ENCODE results near the gene EPHA2. TPM values are rescaled to one million over a fixed set of nuclear protein-coding genes. Genes with fewer than 3 reads are reported as not detected.
A peak's percentile ranks its signal among the peaks of the same experiment; 100 is the strongest.

EPHA2 gene
- total RNA-seq, 1 donor from 2014 or later: 144 TPM

DNA sequence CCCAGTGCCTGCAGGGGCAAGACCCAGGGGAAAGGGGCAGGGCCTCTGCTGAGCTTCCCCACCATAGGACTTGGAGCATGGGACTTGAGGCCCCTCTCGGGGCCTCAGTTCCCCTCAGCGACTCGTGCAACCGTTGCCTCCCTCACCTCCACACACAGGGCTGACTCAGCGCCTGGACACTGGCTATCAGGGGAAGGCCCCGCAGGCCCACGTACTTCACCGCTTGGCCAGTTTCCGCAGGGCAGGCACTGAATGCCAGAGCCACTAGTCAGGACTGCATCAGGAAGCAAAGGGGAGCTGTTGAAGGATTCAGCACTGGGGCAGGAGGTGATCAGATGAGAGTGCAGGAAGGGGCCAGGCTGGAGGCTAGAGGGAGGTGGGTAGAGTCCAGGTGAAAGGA is 66.9 kb downstream of the EPHA2 start:
- DNase-seq (ENCODE audit: low read depth) (peak; percentile 60), FAIRE-seq (no peak)
- Histone ChIP-seq H3K36me3 (ENCODE audit: control insufficient read depth, insufficient read depth, low read length) (no peaks in the 10 kb centered on the region), H3K27me3 (ENCODE audit: control insufficient read depth, insufficient read depth, low read length) (no peaks in the 10 kb centered on the region), H3K4me3 (ENCODE audit: low read depth, low read length) (no peak overlapping the region)
- no peak for TF ChIP-seq CTCF (IDR thresholded peaks at IDR 0.05; ENCODE audit: insufficient read depth, low read length, severe bottlenecking)

DNA sequence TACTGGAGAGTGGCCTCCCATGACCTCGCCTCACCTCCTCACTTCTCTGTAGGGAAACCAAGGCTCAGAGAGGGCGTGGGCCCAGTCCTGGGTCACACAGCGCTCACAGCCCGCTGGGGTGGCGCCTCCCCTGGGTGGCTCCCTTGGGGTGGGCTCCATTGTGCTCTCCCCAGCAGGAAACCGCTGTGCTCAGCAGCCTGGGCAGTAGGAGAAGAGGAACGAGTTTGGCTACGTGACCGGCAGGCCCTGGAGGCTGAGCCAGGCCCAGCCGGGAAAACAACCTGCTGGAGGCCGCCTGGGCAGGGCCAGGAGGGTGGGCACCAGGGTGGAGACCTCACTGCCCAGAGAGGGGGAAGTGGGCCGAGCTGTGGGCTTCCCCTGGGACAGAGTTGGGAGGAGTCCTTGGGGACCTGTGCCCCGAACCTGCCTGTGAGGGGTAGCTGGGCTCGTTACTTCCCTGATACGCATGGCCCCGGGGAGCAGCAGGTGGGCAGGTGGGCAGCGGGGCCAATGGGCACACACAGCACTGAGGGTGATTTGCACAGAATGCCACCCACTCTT is 67.4 kb downstream of the EPHA2 start:
- no peak overlapping the region for H3K4me3 ChIP-seq (ENCODE audit: low read depth, low read length)
- DNase-seq (ENCODE audit: low read depth) (no peak), FAIRE-seq (no peak)
- no peaks in the 10 kb centered on the region for H3K36me3 ChIP-seq (ENCODE audit: control insufficient read depth, insufficient read depth, low read length)
- no peaks in the 10 kb centered on the region for H3K27me3 ChIP-seq (ENCODE audit: control insufficient read depth, insufficient read depth, low read length)
- no peak for TF ChIP-seq CTCF (IDR thresholded peaks at IDR 0.05; ENCODE audit: insufficient read depth, low read length, severe bottlenecking)

DNA sequence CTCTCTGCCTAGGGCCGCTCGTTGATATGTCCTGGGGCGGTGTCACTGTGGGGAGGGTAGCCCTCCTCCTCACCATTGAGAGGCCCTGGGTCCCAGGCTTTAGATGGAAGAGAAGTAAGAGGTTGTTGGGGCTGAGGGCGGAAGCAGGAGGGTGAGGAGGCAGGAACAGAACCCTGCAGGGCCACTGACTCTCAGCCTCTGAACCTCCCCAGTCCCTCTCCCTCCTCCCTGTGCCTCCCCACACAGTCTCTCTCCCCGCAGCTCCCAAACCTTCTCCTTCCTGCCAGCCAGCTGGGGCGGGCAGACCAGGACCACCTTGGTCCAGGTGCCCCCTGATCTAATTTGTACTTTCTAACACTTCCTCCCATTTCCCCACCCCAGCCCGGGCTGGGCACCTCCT is 68.1 kb downstream of the EPHA2 start:
- Histone ChIP-seq H3K4me3 (ENCODE audit: low read depth, low read length) (no peak overlapping the region), H3K27me3 (ENCODE audit: control insufficient read depth, insufficient read depth, low read length) (no peaks in the 10 kb centered on the region), H3K36me3 (ENCODE audit: control insufficient read depth, insufficient read depth, low read length) (no peaks in the 10 kb centered on the region)
- FAIRE-seq: no peak
- no peak for DNase-seq (ENCODE audit: low read depth)
- TF ChIP-seq CTCF (IDR thresholded peaks at IDR 0.05; ENCODE audit: insufficient read depth, low read length, severe bottlenecking): no peak

GRCh38 chr1:16085522-16085921 is 70.3 kb downstream of the EPHA2 start:
- no peak for DNase-seq (ENCODE audit: low read depth)
- no peak for TF ChIP-seq CTCF (IDR thresholded peaks at IDR 0.05; ENCODE audit: insufficient read depth, low read length, severe bottlenecking)
- Histone ChIP-seq H3K36me3 (ENCODE audit: control insufficient read depth, insufficient read depth, low read length) (no peaks in the 10 kb centered on the region), H3K4me3 (ENCODE audit: low read depth, low read length) (no peak overlapping the region), H3K27me3 (ENCODE audit: control insufficient read depth, insufficient read depth, low read length) (no peaks in the 10 kb centered on the region)
- no peak for FAIRE-seq

GRCh38 chr1:16083486-16083885 is 72.4 kb downstream of the EPHA2 start:
- Histone ChIP-seq H3K36me3 (ENCODE audit: control insufficient read depth, insufficient read depth, low read length) (no peaks in the 10 kb centered on the region), H3K4me3 (ENCODE audit: low read depth, low read length) (no peak overlapping the region), H3K27me3 (ENCODE audit: control insufficient read depth, insufficient read depth, low read length) (no peaks in the 10 kb centered on the region)
- TF ChIP-seq CTCF (IDR thresholded peaks at IDR 0.05; ENCODE audit: insufficient read depth, low read length, severe bottlenecking): no peak
- no peak for FAIRE-seq
- DNase-seq (ENCODE audit: low read depth): no peak
